HG03108 (cell line): Measurements from ENCODE around the gene DENND5B.
"Not testable (repeated sequence)": the region's sequence is repeated elsewhere in the genome, so short reads cannot be mapped to it uniquely, and the experiment has no call there.

Experiments used
- ATAC-seq: cut with Tn5 transposase; IDR thresholded peaks from one replicate; pipeline ENCODE4 v1.9.1; 2021; ENCODE audit warnings: moderate library complexity; ENCODE audit not compliant: unreplicated experiment

The DENND5B gene

DNA sequence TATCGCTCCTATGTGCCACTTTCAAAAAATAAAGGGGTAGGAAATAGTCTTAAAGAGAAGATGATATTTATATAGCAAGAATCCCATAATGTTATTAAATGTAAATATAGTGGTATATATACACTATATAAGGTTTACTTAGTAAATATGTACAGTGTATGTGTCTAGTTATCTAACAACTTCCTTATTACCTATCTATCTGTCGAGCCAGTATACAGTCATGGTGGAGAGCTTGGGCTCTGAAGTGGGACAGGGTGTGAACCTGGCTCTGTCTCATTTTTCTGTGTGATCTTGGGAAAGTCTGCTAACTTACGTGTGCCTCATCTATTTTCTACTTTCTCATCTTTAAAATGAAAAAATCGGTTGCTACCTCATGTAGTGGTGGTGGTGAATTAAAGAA is 202.2 kb downstream of the DENND5B start:
- no peak for ATAC-seq

DNA sequence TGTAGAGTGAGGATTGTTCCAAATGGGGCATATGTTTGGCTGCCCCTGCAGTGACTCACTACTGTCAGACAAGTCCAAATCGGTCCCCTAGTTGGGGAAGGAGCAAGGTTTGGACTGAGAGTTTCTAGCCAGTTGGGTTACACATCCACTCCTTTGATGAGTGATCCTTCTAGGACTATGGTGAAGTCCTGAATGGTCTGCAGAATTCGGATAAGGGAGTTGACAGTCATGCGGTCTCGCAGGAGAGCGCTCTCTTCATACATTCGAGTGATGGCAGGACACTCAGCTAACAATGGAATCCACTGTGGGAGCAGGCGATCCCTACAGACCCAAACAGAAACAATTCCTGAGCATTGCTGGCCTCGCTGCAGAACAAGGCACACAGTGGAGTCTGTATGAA is 203.5 kb downstream of the DENND5B start:
- no peak for ATAC-seq

DNA sequence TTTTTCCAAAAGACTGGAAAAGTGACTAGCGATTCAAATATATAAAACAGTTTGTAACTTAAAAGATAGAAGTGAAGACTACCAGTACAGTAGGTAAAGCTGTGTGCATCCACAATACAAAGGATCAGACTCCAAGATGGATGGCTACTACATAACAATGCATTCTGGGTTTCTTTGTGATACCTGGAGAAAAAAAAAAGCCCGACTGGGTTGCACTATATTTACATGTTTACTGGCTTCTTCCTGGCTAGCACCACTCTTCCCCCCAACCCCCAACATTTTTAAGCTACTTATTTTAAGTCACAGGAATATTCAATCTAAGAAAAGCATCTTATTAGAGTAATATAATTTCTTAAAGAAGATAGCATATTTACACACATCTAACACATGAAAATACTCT is 203.9 kb downstream of the DENND5B start:
- ATAC-seq: no peak

DNA sequence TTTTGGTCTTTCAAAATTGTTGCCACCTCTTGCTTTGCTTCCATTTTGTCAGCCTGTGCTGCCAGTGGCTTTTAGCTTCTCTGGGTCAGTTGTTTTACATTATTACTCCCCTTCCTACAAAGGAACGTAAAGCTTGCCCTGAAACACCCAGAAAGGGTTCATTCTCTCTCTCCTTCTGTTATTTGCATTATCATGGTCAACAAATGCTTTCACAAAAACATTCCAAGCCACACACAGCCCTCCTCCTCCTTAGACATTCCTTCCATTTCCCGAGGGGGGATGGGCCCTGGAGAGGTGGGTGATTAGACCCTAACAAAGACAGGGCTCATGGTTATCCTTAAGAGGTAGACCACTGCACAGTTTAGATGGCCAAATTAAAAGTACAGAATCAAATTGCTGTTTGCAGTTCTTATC is 204.6 kb downstream of the DENND5B start:
- no peak for ATAC-seq

DNA sequence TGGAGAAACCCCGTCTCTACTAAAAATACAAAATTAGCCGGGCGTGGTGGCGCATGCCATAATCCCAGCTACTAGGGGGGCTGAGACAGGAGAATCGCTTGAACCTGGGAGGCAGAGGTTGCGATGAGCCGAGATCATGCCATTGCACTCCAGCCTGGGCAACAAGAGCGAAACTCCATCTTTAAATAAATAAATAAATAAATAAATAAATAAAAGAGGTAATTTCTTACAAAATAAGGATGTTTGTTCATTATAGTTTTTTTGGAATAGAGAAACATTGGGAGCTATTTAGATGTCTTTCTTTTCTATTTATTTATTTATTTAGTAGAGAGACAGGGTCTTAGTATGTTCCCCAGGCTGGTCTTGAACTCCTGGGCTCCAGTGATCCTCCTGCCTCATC is 213.7 kb downstream of the DENND5B start:
- not testable (repeated sequence) for ATAC-seq

DNA sequence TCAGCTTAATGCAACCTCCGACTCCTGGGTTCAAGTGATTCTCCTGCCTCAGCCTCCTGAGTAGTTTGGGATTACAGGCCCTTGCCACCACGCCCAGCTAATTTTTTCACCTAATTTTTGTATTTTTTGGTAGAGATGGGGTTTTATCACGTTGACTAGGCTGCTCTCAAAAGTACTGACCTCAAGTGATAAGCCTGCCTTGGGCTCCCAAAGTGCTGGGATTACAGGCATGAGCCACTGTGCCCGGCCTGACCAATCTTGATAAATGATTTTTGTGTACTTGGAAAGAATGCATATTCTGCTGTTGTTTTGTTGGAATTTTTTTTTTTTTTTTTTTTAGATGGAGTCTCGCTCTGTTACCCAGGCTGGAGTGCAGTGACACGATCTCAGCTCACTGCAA is 215.5 kb downstream of the DENND5B start:
- not testable (repeated sequence) for ATAC-seq

DNA sequence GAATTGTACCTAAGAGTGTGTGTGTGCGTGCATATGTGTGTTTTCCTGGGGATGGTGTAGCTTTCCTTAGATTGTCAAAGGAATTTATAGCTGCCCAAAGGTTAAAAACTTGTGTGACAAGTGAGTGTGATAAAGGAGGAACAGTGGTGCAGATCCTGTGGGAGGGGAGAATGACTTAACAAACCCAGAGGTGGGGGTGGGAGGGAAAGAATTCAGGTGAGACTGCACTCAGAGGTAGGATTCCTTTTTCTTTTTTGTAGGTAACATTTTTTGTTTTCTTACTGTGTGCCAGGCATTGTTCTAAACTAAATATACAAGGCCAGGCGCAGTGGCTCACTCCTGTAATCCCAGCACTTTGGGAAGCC is 219.7 kb downstream of the DENND5B start:
- no peak for ATAC-seq

DNA sequence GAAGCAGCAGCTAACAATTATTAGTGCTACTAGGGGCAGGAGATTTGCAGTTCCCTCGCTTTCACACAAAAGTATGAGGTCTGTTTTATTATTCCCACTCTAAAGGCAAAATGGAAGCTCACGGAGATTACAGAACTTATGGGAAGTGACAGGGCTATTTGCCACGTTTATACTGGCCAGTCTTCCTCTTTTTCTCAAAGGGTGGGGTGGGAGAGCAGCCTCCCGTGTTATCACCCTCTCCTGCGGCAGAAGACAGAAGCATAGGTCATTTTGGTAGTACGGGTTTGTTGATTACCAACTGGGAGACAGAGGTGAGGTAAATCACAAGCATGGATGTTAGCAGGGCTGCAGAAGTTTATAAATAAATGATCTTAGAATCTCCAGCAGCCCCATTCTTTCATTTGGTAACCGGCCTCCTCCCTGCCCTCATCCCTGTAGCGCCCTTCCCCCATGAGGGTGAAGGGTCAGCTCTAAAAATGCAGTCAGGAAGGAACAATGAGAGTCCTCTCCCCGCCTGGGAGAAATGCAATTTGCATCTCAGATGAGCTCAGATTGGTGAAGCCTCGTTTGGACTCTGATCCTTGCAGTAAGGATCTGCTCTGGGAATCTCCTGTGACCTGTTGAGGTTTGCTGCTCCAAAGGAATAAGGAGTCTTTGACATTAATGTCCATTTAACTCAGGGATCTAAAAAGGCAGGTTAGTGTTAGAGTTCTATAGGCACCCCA is 220.2 kb downstream of the DENND5B start:
- no peak for ATAC-seq

DNA sequence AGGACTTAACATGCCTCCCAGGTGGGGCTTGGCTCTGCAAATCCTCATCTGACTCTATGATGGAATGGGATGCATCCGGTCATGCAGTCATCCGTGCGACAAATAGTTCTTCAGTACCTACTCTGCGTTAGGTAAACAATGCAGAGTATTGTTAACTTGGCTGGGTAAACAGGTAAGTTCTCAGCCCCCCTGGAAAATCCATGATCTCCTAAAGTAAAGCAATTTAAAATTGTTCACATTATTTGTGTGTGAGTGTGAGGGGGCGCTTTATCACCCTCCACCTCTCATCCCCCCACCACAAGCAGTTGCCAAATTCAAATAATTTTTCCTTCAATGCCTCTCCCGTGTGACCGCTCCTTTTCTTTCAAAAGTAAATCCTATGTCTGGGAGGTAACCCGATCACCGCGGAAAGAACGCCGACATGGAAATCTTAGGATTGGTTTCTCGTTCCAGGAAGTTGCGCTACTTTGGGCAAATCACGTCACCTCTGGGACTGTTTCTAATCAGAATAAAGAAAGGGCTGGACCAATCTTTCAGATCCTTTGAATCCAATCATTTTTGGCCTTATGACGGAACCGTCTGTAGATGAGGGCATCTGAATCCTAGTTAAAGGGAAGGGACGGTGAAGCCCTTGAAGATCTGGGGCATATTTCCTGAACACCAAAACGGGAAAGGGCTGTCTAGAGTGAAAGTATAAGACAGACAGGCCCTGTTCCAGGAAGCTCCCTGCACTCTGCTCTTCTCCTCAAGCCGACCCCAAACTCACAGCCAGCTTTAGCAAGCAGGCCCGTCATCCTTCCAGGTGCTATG is 221.0 kb downstream of the DENND5B start:
- no peak for ATAC-seq

DNA sequence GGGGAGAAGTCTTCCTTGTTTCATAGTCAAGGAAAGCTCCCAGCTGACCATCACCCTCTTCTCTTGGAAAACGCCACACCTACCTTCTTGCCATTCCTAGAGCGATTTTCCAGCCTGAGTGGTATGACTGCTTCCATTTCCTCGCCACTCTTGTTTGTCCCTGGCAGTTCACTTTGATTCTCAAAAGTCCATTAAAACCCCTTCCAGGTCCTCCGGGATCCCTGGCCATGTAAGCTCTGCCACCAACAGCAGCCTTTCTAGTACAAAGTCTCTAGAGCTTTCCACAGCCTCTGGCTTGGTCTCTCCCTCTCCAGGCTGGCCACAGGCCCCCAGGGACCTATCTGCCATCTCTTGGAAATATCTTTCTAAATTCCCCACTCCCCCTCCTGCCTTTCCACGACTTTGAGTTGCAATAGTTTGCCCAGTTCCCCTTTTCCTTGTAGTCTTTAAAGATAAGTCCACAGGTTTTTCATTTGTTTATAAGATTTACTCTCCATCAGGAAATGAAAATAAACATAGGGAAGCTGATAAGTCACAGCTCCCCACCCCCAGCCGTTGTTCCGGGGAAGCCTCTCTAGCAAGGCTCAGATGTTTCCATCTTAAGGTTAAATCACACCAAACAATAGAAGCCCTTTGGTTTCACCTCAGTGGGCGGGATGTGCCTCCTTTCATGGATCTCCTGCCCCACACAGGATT is 222.1 kb downstream of the DENND5B start:
- no peak for ATAC-seq

DNA sequence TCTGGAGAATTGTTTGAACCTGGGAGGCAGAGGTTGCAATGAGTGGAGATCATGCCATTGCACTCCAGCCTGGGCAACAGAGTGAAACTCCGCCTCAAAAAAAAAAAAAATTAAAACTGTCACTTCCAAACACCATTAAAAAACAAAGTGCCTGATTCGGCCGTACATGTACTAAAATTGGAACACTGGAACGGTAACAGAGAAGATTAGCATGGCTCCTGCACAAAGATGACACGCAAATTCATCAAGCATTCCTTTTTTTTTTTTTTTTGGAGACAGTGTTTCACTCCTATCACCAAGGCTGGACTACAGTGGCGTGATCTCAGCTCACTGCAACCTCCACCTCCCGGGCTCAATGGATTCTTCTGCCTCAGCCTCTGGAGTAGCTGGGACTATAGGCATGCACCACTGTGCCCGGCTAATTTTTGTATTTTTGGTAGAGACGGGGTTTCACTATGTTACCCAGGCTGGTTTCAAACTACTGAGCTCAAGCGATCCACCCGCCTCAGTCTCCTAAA is 224.8 kb downstream of the DENND5B start:
- no peak for ATAC-seq

DNA sequence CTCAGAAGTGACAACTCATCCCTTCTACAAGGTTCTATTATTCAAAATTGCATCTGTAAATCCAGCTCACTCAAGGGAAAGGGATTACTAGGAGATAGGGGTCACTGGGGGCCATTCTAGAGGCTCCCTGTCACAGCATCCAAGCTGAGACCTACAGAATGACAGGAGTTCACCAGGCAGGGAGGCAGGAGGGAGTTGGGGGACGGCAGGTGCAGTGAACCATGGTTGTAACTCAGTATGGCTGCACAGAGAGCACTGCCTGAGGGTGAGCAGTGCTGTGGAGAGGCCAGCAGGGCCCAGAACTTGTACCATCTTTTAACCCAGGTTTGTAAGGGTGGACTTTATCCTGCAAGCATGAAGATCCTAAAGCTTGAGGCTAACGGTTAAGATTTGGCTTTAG is 227.1 kb downstream of the DENND5B start:
- ATAC-seq: no peak

DNA sequence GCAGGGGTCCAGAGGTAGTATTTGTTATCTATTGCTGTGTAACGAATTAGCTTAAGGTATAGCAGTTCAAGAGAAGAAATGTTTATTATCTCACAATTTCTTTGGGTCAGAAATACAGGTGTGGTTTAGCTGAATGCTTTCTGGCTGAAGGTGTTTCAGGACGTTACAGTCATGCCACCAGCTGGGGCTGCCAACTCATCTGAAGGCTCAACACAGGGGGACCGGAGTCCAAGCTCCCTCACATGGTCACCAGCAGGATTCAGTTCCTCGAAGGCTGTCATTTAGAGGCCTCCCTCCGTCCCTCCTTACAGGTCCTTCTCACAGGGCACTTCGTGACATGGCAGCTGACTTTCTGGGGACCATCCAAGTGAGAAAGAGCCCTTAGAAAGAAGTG is 227.5 kb downstream of the DENND5B start:
- peak; percentile 6 for ATAC-seq

DNA sequence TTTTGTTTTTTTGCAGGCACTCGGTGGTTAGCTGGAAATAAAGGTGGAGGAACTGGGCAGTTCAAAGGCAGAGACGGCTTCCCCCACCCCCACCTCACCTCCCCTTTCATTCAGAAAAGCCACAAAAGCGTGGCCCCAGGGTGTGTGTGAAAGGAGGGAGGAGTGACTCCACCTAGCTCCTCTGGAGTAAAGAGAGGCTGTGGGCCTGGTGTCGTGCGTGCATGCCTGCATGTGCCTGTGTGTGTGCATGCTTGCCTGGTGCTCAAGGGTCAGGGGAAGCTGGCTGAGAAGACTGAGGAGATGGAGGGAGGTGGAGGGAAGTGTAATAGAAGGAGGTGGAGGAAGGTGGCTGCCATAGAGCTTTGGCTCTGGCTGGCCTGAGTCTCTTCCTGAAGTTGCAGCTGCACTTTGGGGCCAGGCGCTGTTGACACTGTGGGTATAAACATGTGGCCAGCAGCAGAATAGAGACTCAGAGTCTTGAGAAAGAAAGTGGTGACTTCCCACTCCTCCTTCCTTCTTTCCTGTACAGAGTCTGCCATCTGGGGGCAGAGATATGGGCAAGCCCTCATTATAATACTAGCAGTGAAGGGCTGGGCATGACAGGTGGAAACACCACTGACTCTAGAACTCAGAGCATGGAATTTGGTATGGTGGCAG is 228.0 kb downstream of the DENND5B start:
- peak; percentile 83 for ATAC-seq

DNA sequence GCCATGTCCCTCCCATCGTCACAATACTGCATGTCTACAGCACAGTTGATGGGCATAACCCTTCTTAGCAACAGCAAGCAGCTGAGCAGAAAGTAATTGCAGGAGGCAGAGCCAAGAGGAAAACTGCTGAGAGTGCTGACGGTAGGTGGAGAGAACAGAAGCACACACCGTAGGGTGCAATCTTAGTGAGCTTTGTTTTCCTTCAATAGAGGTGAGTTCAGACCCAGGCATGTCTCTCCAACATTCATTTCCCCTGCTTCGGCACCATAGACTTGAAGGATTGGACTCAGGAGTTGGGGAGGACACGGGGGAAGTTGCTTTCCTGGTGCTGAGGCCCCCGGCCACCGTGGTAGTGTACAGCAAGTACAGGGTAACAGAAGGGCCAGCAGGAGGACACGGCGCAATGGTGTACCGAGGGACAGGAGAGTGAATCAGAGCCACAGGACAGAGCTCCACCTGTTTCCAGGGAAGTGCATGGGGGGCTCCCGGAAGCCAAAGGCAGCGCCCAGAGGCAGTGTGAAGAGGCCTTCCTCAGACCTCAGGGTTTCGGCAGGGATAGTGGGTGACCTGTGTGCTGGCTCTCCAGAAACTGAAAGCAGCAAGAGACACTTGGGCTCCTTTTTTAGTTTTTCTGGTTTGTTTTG is 228.7 kb downstream of the DENND5B start:
- no peak for ATAC-seq

DNA sequence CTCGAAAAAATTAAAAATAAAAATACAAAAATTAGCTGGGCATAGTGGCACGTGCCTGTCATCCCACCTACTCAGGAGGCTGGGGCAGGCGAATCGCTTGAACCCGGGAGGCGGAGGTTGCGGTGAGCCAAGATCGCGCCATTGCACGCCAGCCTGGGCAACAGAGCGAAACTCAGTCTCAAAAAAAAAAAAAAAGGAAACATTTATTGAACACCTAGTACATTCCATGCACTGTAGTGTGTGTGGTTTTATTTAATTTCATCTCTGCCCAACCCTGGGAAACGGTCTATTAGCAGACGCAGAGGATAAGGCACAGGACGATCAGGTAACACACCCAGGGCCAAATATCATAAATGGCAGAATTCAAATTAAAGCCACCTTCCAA is 229.2 kb downstream of the DENND5B start:
- ATAC-seq: no peak

DNA sequence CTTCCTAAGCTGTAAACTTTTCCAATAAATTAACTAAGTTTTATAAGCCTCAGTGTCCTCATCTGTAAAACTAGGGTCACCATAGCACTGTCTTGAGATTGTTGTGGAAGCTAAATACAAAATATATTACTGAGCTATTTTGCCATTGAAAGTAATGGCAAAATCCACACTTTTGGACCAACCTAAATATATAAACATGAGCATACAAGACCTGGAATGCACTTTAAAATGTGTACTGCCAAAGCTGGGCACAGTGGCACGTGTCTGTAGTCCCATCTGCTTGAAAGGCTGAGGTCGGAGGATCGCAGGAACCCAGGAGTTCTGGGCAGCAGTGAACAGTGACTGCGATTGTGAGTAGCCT is 235.2 kb downstream of the DENND5B start:
- ATAC-seq: no peak

DNA sequence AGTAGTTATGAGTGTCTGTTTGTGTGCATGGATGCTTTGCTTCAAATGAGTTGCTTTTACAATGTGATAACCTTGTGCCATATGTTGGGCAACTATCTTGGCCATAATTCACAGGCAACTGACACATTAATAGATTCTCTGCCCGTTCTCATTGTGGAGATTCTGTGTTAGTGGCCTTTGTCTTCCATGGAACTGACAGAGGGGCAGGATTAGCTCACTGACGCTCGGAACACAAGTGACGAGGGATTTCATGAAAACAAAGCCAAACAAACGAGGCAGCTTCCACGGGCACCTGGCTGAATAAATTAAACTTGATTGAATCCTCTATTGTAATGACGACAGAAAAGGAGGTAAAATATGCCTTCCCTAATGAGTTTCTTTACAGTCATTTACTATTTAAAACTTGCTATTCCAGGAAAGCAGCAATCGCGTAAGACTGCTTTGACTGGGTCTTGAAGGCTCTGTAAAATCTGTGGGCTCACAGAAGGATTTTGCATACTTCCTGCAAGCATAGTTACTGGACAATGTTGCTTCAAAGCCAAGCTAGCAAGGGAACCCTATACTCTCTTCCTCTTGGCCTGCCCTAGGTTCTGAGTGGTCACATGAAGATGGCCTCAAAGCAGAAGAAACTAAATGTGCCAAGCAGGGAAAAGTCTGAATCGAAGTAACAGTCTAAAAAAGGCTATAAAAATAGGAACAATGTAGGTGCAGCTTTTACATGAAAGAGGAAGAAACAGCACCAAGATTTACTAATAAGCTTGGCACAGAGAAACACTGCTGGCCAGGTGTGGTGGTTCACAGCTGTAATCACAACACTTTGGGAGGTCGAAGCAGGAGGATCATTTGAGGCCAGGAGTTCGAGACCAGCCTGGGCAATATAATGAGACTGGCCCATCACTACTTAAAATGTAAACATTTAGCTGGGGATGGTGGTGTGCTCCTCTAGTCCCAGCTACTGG is 236.9 kb downstream of the DENND5B start:
- ATAC-seq: no peak

DNA sequence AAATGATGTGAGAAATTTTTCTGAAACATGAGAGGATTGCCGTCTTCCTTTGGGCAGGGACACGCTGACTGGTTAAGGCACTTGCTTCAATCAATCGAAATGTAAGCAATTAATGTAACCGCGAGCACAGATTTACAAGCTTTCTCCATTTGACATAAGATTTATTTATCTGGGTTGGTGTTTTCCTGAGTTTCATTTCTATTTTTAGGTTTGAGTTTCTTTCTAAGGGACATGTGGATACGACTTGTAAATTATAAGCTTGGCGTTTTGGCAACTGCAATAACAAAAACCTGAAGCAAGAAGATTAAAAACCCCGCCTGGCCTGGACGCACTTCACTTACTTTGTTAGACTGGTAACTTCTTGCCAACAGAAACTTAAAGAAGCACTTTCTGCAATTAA is 244.7 kb downstream of the DENND5B start:
- ATAC-seq: no peak

DNA sequence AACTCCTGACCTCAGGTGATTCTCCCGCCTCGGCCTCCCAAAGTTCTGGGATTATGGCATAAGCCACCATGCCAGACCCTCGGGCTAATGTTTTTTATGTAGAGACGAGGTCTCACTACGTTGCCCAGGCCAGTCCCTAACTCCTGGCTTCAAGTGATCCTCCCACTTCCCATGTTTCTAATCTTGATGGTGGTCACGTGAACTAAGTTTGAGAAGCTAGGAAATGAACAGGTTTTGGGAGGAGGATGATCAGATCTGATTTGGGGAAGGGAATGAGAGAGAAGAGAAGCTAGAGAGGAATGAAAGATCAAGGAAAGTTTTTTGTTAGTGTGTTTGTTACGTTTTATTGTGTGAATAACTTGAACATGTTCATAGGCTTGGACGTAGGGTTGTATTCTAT is 247.8 kb downstream of the DENND5B start:
- ATAC-seq: no peak
